ENCODE data around the gene PSMD1. TPM values are rescaled to one million over a fixed set of nuclear protein-coding genes. Genes with fewer than 3 reads are reported as not detected.

Gene PSMD1
- polyA plus RNA-seq, 3 donors = 94.9 to 104 (median 97.5) TPM

- no peak for DNase-seq (ENCODE audit: extremely low read depth in 1 of 11, low read depth in 9 of 11, low spot score in 4 of 11)
Observed at GRCh38 chr2:231210782-231211181, 154.1 kb downstream of the PSMD1 start.

- DNase-seq (ENCODE audit: extremely low read depth in 1 of 11, low read depth in 9 of 11, low spot score in 4 of 11) = no peak
Observed at GRCh38 chr2:231211486-231211885, 154.8 kb downstream of the PSMD1 start.

- no peak for DNase-seq (ENCODE audit: extremely low read depth in 1 of 11, low read depth in 9 of 11, low spot score in 4 of 11)
Observed at GRCh38 chr2:231212329-231212845, 155.7 kb downstream of the PSMD1 start.

- DNase-seq (ENCODE audit: extremely low read depth in 1 of 11, low read depth in 9 of 11, low spot score in 4 of 11) = no peak
Observed at GRCh38 chr2:231213931-231214642, 157.4 kb downstream of the PSMD1 start.

- no peak for DNase-seq (ENCODE audit: extremely low read depth in 1 of 11, low read depth in 9 of 11, low spot score in 4 of 11)
Observed at GRCh38 chr2:231218366-231218765, 161.7 kb downstream of the PSMD1 start.

GRCh38 chr2:231219289-231219688 lies 162.6 kb downstream of the PSMD1 start:
- no peak for DNase-seq (ENCODE audit: extremely low read depth in 1 of 11, low read depth in 9 of 11, low spot score in 4 of 11)

GRCh38 chr2:231221761-231222160 lies 165.1 kb downstream of the PSMD1 start:
- no peak for DNase-seq (ENCODE audit: extremely low read depth in 1 of 11, low read depth in 9 of 11, low spot score in 4 of 11)

Other genes with a start within 250 kb of the PSMD1 start
- 1,000 to 10,000 TPM in 1 of 3 donors, 100 to 1,000 TPM in 2; 886 to 1,024 (median 891) TPM for gene ITM2C, start 191.9 kb upstream of the PSMD1 start, polyA plus RNA-seq (ENCODE audit: insufficient read length in 3 of 3)
- under 1 TPM; 0.17 to 0.30 (median 0.22) TPM for gene GPR55, start 131.6 kb upstream of the PSMD1 start, polyA plus RNA-seq (ENCODE audit: insufficient read length in 3 of 3)
- not detected for gene SPATA3, start 60.7 kb upstream of the PSMD1 start, polyA plus RNA-seq (ENCODE audit: insufficient read length in 3 of 3)
- gene C2orf72, start 19.3 kb upstream of the PSMD1 start, polyA plus RNA-seq (ENCODE audit: insufficient read length in 3 of 3) = 1 to 10 TPM; 2.7 to 6.4 (median 3.3) TPM
- gene HTR2B, start 68.2 kb downstream of the PSMD1 start, polyA plus RNA-seq (ENCODE audit: insufficient read length in 3 of 3) = 10 to 100 TPM; 13.9 to 20.5 (median 16.0) TPM
- 10 to 100 TPM; 27.0 to 30.2 (median 29.1) TPM for gene ARMC9, start 141.8 kb downstream of the PSMD1 start, polyA plus RNA-seq (ENCODE audit: insufficient read length in 3 of 3)

Measured in renal cortex interstitium (tissue), 11 donors.